GM12891 (cell line): ENCODE results near the gene MSI2.

Experiments used
- POLR2A ChIP-seq: IDR thresholded peaks from 2 replicates; pipeline ENCODE4 v1.6.1; 2011; ENCODE audit warnings: low read depth, low read length, control low read depth
- POLR2AphosphoS5 ChIP-seq: IDR thresholded peaks from 2 replicates; pipeline ENCODE4 v1.6.1; 2011; ENCODE audit warnings: low read depth, low read length, control low read depth
- SPI1 ChIP-seq: IDR thresholded peaks from 2 replicates; pipeline ENCODE4 v1.6.1; 2011; ENCODE audit warnings: low read depth, low read length, control low read depth
- TAF1 ChIP-seq: IDR thresholded peaks from 2 replicates; pipeline ENCODE4 v1.6.1; 2011; ENCODE audit warnings: low read depth, low read length, control low read depth

DNA sequence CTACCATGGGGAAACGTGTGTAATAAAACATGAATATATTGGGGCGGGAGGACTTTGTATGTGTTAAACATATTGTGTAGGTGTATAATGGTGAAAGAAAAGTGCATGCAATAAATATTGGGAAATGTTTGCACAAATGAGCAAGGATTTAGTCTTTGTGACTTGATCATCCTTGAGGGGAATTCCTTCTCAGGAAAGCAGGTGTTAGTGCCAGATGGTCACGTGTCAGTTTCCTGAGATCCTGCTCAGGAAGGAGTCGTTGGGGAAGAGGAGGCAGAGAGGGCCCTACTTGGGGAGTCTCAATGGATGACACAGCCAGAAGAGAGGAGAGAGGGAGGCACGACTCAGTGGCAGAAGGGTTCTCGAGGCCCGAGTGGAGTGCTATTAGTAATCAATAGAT lies 53.2 kb downstream of the MSI2 start:
- TF ChIP-seq POLR2A (no peak), POLR2AphosphoS5 (no peak), TAF1 (no peak), SPI1 (no peak)
